Dedifferentiated amniotic fluid mesenchymal stem cell (primary cell): Measurements from ENCODE around the gene ABCF2.

Experiments used
- DNase-seq: peaks from one replicate; pipeline ENCODE4 v3.0.0-alpha.2; 2016; ENCODE audit errors: extremely low spot score

ABCF2 gene

GRCh38 chr7:151225948-151226510, 976 bp downstream of the ABCF2 start:
- no peak for DNase-seq

GRCh38 chr7:151223728-151224127, 3.3 kb downstream of the ABCF2 start:
- DNase-seq, result no peak

DNA sequence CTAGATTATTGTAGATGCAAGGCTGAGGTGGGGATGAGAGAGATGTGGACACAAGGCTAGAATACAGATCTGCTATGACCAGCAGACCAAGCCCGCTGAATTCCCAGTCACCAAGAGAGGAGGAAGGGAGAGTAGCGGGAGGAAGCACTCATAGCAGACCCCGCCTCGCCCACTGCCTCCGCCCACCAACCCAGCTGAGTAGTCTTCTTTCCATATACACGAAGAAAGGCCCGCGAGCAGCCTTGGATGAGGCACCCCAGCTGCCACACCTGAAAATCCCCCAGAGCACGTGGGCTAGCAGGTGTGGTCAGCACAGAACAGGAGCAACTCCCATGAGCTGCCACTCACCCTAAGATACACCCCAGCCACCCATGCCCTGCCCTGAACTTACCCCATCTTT, 8.8 kb downstream of the ABCF2 start:
- no peak for DNase-seq

- DNase-seq, result no peak
Observed at GRCh38 chr7:151215396-151215795, 11.6 kb downstream of the ABCF2 start.

GRCh38 chr7:151213826-151214225, 13.2 kb downstream of the ABCF2 start:
- DNase-seq, result no peak

DNA sequence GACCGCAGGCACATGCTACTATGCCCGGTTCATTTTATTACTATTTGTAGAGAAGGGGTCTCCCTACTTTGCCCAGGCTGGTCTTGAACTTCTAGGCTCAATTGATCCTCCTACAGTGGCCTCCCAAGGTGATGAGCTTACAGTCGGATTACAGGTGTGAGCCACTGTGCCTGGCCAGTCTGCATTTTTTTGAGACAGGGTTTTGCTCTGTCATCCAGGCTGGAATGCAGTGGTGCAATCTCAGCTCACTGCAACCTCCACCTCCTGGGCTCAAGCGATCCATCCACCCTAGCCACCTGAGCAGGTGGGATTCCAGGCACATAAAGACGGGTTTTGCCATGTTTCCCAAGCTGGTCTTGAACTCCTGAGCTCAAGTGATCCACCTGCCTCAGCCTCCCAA, 14.4 kb downstream of the ABCF2 start:
- DNase-seq, result no peak

GRCh38 chr7:151211155-151211772, 15.7 kb downstream of the ABCF2 start:
- no peak for DNase-seq

GRCh38 chr7:151210087-151210854, 16.7 kb downstream of the ABCF2 start, which contains the start of gene H2BK1:
Gene H2BK1 (minus strand): TSS chr7:151210488. CDS start chr7:151210318, 170 bp downstream.
- DNase-seq, result no peak

- no peak for DNase-seq
Observed at GRCh38 chr7:151209588-151209987, 17.4 kb downstream of the ABCF2 start.

DNA sequence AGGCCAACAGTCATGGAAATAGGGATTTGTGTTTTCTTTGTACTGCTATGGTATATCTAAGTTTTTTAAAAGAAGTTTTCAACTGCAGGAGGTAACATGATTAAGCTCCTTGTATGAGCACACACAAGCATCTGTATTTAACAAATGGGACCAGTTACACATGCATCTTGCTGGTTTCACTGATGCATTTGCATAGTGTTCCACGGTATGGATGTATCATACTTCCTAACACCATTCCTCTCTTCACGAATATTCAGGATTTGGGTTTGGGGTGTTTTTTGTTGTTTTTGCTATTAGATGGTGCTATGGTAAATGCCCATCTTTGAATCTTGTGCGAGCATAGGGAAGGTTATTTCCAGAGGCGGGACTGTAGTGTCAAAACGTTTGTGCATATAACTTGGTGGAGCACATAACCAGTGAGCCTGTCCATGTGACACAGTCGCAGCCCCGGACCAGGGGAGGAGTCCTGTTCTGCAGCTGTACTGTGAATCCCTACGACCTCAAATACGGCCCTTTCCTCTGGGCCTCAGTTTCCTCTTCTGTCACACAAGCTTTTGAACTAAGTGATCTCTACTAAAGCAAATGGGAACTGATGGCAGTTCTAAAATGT, 18.6 kb downstream of the ABCF2 start:
- no peak for DNase-seq

DNA sequence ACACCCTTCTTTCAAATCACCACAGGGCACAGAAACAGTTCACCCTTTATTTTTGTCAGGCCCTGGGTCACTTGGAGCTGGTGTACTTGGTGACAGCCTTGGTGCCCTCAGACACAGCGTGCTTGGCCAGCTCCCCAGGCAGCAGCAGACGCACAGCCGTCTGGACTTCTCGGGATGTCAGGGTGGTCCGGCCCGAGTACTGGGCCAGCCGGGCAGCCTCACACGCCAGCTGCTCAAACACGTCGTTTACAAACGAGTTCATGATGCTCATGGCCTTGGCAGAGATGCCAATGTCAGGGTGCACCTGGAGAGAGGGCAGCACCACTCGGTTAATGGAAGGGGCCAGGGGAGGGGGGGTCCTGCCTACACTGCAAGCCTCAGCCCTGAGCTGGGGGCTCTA, 19.2 kb downstream of the ABCF2 start:
- DNase-seq, result no peak

- no peak for DNase-seq
Observed at GRCh38 chr7:151207315-151207714, 19.7 kb downstream of the ABCF2 start.

DNA sequence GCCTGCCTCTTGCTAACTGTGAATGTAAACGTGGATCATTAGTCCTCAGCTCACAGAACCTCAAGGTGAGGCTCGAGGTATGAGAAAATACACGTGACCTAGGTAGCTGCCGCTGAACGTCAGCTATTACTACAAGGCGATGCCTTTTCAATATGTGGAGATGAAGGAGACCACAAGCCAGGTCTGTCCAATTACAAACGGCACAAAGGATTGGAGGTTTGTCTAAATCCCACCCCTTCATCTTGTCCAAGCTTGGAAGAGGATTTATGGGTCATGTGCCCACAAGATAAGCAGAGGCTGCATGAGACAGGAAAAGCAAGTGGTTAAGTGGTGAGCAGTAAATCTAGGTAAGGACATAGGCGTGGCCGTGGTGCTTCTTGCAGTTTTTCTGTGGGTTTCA, 20.1 kb downstream of the ABCF2 start:
- DNase-seq, result no peak

- no peak for DNase-seq
Observed at GRCh38 chr7:151205730-151206129, 21.3 kb downstream of the ABCF2 start.

DNA sequence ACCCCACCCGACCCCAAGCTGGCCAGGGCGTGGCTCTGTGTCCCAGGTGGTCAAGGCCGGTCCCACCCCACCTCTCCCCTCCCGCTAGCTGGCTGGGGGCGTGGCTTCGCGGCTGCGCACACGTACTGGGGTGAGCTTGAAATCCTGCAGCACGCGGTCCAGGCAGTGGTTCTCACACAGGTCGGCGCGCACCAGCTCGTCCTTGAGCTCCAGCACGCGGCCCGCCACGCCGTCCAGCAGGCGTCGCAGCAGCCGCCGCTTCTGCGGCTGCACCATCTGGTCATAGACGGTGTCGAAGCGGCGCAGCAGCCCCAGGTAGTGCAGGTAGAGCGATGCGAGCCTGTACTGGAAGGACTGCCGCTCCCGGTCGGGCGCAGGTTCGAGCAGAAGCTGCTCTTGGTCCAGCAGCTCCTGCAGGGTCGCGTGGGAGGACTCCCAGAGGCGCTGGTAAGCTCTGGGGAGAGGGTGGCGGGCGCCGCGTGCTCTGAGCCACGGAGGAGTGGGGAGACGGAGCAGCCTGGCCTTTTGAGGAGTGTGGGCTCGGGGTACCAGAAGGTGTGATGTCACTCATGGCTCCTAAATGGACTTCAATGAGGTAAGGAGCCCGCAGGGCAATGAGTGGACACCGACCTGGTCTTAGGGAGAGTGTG, 22.5 kb downstream of the ABCF2 start:
- no peak for DNase-seq

GRCh38 chr7:151202836-151203235, 24.2 kb downstream of the ABCF2 start:
- DNase-seq, result no peak

GRCh38 chr7:151201751-151202150, 25.3 kb downstream of the ABCF2 start:
- DNase-seq, result no peak

DNA sequence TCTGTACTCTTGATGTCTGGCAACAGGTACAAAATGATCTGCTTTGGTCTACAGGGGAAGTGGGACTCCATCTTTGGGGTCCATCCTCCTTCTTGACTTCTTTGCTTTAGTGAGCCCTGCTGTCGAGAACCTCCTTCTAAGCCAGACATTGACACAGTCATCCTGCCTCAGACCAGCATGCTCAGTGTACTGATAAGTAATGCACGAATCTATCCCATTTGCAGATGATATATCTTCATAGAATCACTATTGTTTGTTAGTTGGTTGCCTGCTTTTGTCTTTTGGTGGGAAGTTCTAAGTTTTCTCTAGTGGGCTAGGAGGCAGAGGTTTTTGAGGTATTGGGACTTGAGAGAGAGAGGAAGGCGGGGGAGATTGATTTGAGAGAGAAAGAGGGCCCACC, 25.7 kb downstream of the ABCF2 start:
- no peak for DNase-seq

DNA sequence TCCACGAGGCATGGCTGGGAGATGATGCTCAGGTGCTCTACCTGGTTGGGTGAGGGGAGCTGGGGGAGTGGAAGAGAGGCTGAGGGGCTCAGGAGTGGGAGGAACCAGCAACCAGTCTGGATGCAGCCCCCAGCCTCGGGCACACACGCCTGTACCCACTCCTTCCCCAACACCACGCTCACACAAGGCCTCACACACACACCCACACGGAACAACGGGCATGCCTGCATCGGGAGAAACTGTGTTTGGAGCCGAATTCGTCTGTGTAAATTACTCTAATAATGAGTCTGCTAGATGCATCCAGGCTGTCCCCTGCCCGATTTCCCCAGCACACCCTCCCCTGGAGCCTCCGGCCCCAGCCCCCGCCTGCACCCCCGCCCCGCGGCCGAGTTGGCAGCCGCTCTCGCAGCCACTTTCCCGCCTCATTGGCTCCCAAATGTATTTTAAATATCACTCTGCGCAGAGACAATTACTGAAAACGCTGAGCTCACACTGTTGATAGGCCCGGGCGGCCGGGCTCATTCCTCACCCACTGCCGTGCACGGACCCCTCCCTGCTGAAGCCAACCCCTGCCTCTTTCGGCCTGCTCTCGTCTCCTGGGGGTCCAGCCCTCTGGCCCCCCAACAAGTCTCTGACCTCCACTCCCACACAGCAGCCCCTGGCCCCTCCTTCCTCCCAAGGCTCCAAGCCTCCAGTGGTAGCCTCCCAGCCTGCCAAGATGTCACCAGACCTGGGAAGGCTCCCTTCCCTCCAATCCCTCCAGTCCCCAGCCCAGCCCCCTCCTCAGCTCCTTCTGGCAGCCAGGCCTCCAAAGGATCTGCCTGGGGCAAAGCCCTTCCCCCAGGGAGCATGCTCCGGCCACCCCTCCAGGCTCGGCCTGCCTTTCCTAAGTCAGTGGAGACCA, 27.8 kb downstream of the ABCF2 start:
- no peak for DNase-seq

- no peak for DNase-seq
Observed at GRCh38 chr7:151197932-151198331, 29.1 kb downstream of the ABCF2 start.
